Adipocyte (in vitro differentiated cells): ENCODE measurements around the gene MAP1LC3A.
"Not testable (repeated sequence)": the region's sequence is repeated elsewhere in the genome, so short reads cannot be mapped to it uniquely, and the experiment has no call there.

Experiments used
- DNase-seq: peaks from one replicate; pipeline ENCODE4 v3.0.0-alpha.2; 2015; ENCODE audit warnings: low read depth
- H3K27me3 ChIP-seq: replicated peaks from 2 replicates; pipeline ENCODE4 v1.7.0; 2013; ENCODE audit warnings: mild to moderate bottlenecking, low read length, moderate library complexity; ENCODE audit not compliant: control insufficient read depth, insufficient read depth
- H3K36me3 ChIP-seq: 2 replicates; pipeline ENCODE4 v1.7.0; 2013; ENCODE audit warnings: low read length, mild to moderate bottlenecking, moderate library complexity; ENCODE audit not compliant: control insufficient read depth, insufficient read depth, severe bottlenecking
- H3K4me1 ChIP-seq: 2 replicates; pipeline ENCODE4 v1.7.0; 2013; ENCODE audit warnings: mild to moderate bottlenecking, low read length, moderate library complexity; ENCODE audit not compliant: control insufficient read depth, insufficient read depth
- H3K4me3 ChIP-seq: 2 replicates; pipeline ENCODE4 v1.7.0; 2013; ENCODE audit warnings: mild to moderate bottlenecking, low read length, moderate library complexity
- H3K9ac ChIP-seq: 2 replicates; pipeline ENCODE4 v1.7.0; 2013; ENCODE audit warnings: mild to moderate bottlenecking, low read length, moderate library complexity
- H3K9me3 ChIP-seq: 2 replicates; pipeline ENCODE4 v1.7.0; 2013; ENCODE audit warnings: mild to moderate bottlenecking, low read length, moderate library complexity; ENCODE audit not compliant: control insufficient read depth

MAP1LC3A gene

DNA sequence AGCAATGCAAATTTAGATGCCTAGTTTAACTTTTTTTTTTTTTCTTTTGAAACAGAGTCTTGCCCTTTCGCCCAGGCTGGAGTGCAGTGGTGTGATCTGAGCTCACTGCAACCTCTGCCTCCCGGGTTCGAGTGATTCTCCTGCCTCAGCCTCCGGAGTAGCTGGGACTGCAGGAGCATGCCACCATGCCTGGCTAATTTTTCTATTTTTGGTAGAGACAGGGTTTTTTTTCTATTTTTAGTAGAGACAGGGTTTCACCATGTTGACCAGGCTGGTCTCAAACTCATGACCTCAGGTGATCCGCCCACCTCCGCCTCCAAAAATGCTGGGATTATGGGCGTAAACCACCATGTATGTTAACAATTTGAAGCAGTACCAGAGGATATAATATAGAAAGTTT lies 39.7 kb upstream of the MAP1LC3A start:
- H3K9ac ChIP-seq, H3K27me3 ChIP-seq, DNase-seq, H3K9me3 ChIP-seq, H3K36me3 ChIP-seq, H3K4me3 ChIP-seq: not testable (repeated sequence)
- peaks cover 33% of the 10 kb centered on the region for H3K4me1 ChIP-seq

DNA sequence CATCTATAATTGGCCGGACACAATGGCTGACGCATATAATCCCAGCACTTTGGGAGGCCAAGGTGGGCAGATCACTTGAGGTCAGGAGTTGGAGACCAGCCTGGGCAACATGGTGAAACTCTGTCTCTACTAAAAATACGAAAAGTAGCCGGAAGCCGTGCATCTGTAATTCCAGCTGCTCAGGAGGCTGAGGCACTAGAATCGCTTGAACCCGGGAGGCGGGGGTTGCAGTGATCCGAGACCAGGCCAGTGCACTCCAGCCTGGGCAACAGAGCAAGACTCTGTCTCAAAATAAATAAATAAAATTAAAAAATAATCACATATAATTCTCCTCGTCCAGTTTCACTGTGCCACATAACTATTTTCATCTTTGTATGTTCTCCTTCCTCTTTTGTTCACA lies 38.7 kb upstream of the MAP1LC3A start:
- H3K9ac ChIP-seq, DNase-seq, H3K27me3 ChIP-seq, H3K4me3 ChIP-seq, H3K36me3 ChIP-seq, H3K9me3 ChIP-seq: not testable (repeated sequence)
- peaks cover 38% of the 10 kb centered on the region for H3K4me1 ChIP-seq

DNA sequence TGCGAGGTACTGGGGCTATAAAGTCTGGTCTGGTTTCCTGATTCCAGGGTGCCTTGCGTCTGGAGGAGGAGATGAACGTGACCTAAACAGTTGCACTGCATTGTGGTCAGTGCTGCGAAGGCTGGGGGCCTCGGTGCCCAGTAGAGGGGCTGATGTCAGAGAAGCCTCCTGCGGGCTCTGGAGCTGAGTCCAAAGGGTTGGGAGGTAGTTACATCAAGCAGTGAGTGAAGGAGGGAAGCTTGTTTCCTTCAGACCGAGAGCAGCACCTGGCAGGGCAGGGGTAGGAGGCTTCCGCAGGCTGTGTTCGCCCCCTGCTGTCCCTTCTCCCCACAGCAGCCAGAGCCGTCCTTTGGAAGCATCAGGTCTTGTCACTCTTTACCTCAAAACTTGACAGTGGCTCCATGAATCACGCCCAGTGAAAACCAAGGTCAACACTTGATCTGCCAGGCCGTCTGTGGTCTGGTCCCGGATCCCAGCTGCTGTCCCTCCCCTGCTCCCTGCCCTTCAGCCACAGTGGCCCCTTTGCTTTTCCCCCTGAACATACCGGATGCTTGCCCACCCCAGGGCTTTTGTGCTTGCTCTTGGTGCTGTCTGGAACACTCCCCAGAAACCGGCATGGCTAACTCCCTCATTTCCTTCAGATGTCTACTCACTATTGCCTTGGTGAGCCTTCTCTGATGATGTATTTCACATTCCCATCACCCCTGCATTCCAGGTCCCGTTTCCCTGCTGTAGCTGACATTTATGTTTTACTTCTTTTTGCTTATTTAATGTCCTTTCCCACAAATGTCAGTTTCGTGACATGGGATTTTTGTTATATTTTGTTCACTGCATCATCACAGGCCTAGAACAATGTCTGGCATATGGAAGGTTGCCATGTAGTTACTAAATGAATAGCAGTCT lies 35.3 kb upstream of the MAP1LC3A start:
- Histone ChIP-seq H3K4me3 (peak overlapping the region; percentile 33), H3K36me3 (peaks cover 20% of the 10 kb centered on the region), H3K27me3 (no peaks in the 10 kb centered on the region), H3K9me3 (no peaks in the 10 kb centered on the region), H3K4me1 (peaks cover 47% of the 10 kb centered on the region), H3K9ac (peak overlapping the region; percentile 0)
- peak; percentile 88 for DNase-seq

DNA sequence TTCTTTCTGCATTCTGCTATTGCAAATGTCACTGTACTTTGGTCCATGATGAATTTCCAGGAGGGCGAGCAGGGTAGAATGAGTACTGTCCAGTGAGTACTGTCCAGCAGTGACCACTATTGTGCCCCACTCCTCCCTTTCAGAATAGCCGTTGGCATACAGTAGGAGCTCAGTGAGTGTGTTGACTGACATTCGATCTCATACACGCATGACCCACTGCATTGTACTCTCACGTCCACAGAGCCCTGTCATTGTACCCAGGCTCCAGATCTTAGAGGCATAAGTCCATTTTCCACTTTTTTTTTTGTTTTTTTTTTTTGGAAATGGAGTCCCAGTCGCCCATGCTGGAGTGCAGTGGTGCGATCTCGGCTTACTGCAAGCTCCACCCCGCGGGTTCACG lies 34.1 kb upstream of the MAP1LC3A start:
- peaks cover 47% of the 10 kb centered on the region for H3K4me1 ChIP-seq
- H3K36me3 ChIP-seq, result peaks cover 30% of the 10 kb centered on the region
- H3K9me3 ChIP-seq, result no peaks in the 10 kb centered on the region
- peak overlapping the region; percentile 33 for H3K4me3 ChIP-seq
- DNase-seq, result no peak
- peak overlapping the region; percentile 39 for H3K9ac ChIP-seq
- no peaks in the 10 kb centered on the region for H3K27me3 ChIP-seq

DNA sequence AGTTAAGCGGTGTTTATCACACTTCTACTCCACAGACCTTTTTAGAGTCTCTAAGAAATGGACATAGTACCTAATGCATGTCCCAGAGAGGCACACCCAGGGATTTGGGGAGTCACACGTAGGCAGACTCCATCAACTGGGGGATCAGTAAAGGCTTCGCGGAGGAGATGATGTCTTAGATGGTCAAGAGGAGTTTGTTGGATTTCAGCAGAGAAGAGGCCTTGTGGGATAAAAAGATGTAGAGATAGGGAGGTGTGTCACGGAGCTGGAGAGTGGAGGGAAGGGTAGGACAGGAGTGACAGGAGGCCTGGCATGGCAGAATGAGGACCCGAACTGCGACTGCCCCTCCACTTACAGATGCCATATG lies 33.2 kb upstream of the MAP1LC3A start:
- DNase-seq, result no peak
- no peaks in the 10 kb centered on the region for H3K27me3 ChIP-seq
- peaks cover 34% of the 10 kb centered on the region for H3K36me3 ChIP-seq
- no peaks in the 10 kb centered on the region for H3K9me3 ChIP-seq
- H3K4me3 ChIP-seq, result no peak overlapping the region
- H3K9ac ChIP-seq, result no peak overlapping the region
- H3K4me1 ChIP-seq, result peaks cover 55% of the 10 kb centered on the region

DNA sequence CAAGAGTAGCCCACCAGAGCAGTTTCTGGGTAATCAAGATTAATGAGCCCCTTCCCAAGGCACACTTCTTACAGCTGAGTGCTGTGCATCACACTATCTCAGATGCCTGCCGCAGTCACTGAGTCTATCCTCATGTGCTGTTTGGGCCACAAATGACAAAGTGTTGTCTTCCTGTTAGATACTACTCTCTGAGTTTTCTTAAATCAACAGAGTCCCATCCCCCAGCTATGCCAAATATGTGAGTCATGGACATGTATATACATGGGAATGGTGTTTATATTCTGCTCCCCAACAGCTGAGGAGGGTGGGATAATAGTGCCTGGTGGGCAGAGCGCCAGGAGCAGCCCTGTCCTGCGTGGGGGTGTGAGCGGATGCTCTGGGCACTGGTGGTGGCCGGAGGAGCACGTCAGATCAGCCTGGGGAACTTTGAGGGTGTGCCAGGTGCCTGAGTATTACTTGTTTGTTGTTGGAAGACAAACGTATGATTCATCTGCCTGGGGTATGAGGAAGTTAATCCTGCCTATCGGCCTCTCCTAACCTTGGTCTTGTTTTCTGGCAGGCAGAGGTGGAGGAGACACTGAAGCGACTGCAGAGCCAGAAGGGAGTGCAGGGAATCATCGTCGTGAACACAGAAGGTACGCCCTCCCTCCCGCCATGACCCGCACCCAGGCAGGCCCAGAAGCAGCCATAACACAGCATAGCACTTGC lies 32.7 kb upstream of the MAP1LC3A start:
- H3K4me3 ChIP-seq, result peak overlapping the region; percentile 7
- no peaks in the 10 kb centered on the region for H3K9me3 ChIP-seq
- DNase-seq, result peak; percentile 95
- no peaks in the 10 kb centered on the region for H3K27me3 ChIP-seq
- H3K4me1 ChIP-seq, result peaks cover 60% of the 10 kb centered on the region
- H3K9ac ChIP-seq, result peak overlapping the region; percentile 39
- H3K36me3 ChIP-seq, result peaks cover 40% of the 10 kb centered on the region

DNA sequence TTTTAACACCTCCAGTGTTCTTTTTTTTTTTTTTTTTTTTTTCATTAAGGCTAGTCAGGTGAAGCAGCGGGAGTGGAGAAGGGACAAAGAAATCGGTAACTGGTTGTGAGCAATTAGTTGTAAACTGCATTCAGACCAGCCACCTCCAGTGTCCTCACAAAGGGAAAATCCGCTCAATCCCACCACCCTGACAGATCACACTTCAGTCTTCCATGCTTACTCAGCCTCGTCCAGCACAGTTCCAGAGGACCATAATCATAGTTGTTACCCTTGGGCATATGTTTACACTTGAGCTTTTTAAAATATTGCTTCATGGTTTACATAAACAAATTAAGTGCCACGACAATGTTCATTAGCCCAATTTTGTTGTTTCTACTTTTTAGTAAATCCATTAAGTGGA lies 32.1 kb upstream of the MAP1LC3A start:
- no peak for DNase-seq
- Histone ChIP-seq H3K9ac (peak overlapping the region; percentile 39), H3K36me3 (peaks cover 41% of the 10 kb centered on the region), H3K4me1 (peaks cover 65% of the 10 kb centered on the region), H3K27me3 (no peaks in the 10 kb centered on the region), H3K9me3 (no peaks in the 10 kb centered on the region), H3K4me3 (peak overlapping the region; percentile 7)

DNA sequence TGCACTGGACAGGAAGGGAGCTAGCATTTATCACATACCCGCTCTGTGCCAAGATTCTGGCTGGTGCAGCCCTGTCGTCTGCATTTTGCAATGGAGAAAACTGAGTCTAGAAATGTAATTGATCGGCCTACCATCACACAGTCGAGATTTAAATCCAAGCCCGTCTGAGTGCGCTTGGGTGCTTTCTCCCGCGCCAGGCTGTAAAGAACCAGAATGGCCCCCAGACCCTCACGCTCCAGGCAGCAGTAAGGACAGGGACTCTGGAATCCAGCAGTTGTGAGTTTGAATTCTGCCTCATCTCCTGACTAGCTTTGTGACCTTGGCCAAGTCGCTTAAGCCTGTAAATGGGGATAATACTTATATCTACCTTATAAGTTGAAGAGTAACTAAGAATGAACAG lies 31.5 kb upstream of the MAP1LC3A start:
- no peaks in the 10 kb centered on the region for H3K9me3 ChIP-seq
- no peak for DNase-seq
- H3K4me3 ChIP-seq, result no peak overlapping the region
- no peaks in the 10 kb centered on the region for H3K27me3 ChIP-seq
- peaks cover 45% of the 10 kb centered on the region for H3K36me3 ChIP-seq
- H3K4me1 ChIP-seq, result peaks cover 65% of the 10 kb centered on the region
- H3K9ac ChIP-seq, result peak overlapping the region; percentile 39

DNA sequence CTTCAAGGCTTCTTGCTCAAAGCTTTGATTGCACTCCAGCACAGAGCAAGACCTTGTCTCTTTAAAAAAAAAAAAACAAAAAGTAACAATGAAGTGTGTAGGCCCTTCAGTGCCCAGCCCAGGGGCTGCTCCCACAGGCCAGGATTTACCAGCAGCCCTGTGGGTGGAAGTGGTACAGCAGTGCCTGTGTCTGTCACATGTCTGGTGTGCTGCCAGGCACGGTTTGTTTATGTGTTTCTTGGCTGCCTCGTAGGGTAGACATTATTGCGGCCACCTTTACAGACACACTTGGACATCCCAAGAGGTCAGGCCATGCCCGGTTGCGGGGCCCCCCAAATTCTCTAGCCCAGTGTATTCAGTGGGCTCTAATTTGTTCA lies 29.6 kb upstream of the MAP1LC3A start:
- H3K9ac ChIP-seq, result no peak overlapping the region
- peaks cover 57% of the 10 kb centered on the region for H3K36me3 ChIP-seq
- H3K27me3 ChIP-seq, result no peaks in the 10 kb centered on the region
- no peak overlapping the region for H3K4me3 ChIP-seq
- DNase-seq, result no peak
- peaks cover 50% of the 10 kb centered on the region for H3K4me1 ChIP-seq
- H3K9me3 ChIP-seq, result no peaks in the 10 kb centered on the region

DNA sequence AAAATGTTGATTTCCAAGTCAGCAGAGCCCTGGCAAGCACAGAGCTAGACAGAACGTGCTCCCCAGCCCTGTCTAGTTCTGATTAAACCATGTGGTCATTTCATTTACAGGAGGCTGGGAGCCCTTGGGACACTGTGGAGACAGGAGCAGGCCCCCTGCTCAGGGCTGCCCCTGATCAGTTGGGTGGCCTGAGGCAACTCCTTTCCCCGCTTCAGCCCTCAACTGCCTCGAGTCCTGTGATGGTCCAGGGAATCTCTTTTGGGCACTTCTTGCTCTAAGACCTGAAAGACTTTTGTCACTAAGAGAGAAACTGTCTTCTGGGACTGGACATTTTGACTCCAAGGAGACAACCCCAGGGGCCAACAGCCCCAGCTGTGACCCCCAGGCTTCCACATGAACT lies 28.8 kb upstream of the MAP1LC3A start:
- Histone ChIP-seq H3K9me3 (no peaks in the 10 kb centered on the region), H3K9ac (no peak overlapping the region), H3K36me3 (peaks cover 65% of the 10 kb centered on the region), H3K4me3 (no peak overlapping the region), H3K27me3 (no peaks in the 10 kb centered on the region), H3K4me1 (peaks cover 42% of the 10 kb centered on the region)
- DNase-seq, result no peak

DNA sequence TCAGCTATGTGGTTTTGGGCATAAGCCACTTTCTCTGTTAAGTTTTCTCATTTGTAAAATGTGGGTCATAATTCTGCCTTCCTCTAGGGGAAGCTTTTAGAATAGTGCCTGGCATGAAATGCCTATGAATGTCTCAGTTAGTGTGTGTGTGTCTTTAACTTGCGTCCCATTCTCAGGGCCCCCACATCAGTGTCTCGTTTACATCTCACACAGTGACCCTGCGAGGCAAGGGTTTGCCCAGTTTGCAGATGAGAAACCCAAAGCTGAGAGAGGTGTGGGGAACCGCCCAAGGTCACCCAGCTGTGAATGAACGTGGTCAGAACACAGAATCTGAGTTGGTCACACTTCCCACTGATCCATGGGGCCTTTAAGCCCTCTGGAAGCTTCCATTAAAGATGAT lies 28.2 kb upstream of the MAP1LC3A start:
- no peaks in the 10 kb centered on the region for H3K27me3 ChIP-seq
- DNase-seq, result no peak
- H3K4me3 ChIP-seq, result no peak overlapping the region
- peaks cover 71% of the 10 kb centered on the region for H3K36me3 ChIP-seq
- no peaks in the 10 kb centered on the region for H3K9me3 ChIP-seq
- H3K9ac ChIP-seq, result no peak overlapping the region
- peaks cover 36% of the 10 kb centered on the region for H3K4me1 ChIP-seq
